Stimulated activated naive B cell treated with anti-CD40 and anti-IgM and Interleukin-4, amounts not matched to agents 10 μg/mL and 1 μg/mL and 100 μg/mL, for 72 hours (primary cell): ENCODE measurements around the gene DPH7.
A peak's percentile ranks its signal among the peaks of the same experiment; 100 is the strongest.
"Not testable (repeated sequence)": the region's sequence is repeated elsewhere in the genome, so short reads cannot be mapped to it uniquely, and the experiment has no call there.

Experiments
- ATAC-seq, 2 donors: fragments of 150-1000 bp; cut with Tn5 transposase; replicated peaks; 2 replicates each; pipeline ENCODE4 v1.10.0; 2021; ENCODE audit warnings: moderate library complexity in 1 of 2
- DNase-seq: peaks from one replicate; pipeline ENCODE4 v3.0.0; 2021
- H3K27ac Mint-ChIP-seq: one replicate; pipeline ENCODE4 v1.8.0; 2022; ENCODE audit warnings: mild to moderate bottlenecking, mixed read lengths
- H3K27me3 Mint-ChIP-seq, 2 donors: one replicate each; pipeline ENCODE4 v1.8.0; 2022; ENCODE audit warnings: mixed read lengths in 2 of 2
- H3K36me3 Mint-ChIP-seq, 2 donors: one replicate each; pipeline ENCODE4 v1.8.0; 2022; ENCODE audit warnings: mixed read lengths in 2 of 2, mild to moderate bottlenecking in 1 of 2
- H3K4me1 Mint-ChIP-seq, 2 donors: one replicate each; pipeline ENCODE4 v1.8.0; 2022; ENCODE audit warnings: mixed read lengths in 2 of 2, mild to moderate bottlenecking in 1 of 2
- H3K4me3 Mint-ChIP-seq, 2 donors: one replicate each; pipeline ENCODE4 v1.8.0; 2022; ENCODE audit warnings: mild to moderate bottlenecking in 2 of 2, mixed read lengths in 2 of 2, moderate library complexity in 1 of 2
- H3K9me3 Mint-ChIP-seq, 2 donors: one replicate each; pipeline ENCODE4 v1.8.0; 2022; ENCODE audit warnings: mixed read lengths in 2 of 2, mild to moderate bottlenecking in 1 of 2

Gene DPH7

DNA sequence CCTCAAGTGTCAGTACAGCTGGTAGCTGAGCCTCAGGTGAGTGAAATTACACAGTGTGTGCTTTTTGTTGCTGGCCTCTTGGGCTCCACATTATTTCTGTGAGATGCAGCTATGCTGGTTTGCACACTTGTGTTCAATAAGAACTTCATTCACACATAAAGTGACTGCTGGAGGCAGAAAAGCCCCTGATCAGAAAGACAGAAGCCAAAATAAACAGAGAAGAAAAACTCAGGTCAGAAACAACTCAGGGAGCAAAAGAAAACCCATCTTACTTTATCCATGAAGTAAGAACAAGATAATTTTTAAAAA lies 43.7 kb downstream of the DPH7 start:
- peaks cover 30 to 49% of the 10 kb centered on the region in 2 donors for H3K4me1 Mint-ChIP-seq
- no peak for DNase-seq
- peak overlapping the region; percentile 83 for H3K27ac Mint-ChIP-seq
- H3K36me3 Mint-ChIP-seq: peaks cover 15 to 35% of the 10 kb centered on the region in 2 donors
- ATAC-seq: no peak
- H3K9me3 Mint-ChIP-seq: peaks cover 9 to 11% of the 10 kb centered on the region in 2 donors
- no peaks in the 10 kb centered on the region for H3K27me3 Mint-ChIP-seq
- no peak overlapping the region for H3K4me3 Mint-ChIP-seq

DNA sequence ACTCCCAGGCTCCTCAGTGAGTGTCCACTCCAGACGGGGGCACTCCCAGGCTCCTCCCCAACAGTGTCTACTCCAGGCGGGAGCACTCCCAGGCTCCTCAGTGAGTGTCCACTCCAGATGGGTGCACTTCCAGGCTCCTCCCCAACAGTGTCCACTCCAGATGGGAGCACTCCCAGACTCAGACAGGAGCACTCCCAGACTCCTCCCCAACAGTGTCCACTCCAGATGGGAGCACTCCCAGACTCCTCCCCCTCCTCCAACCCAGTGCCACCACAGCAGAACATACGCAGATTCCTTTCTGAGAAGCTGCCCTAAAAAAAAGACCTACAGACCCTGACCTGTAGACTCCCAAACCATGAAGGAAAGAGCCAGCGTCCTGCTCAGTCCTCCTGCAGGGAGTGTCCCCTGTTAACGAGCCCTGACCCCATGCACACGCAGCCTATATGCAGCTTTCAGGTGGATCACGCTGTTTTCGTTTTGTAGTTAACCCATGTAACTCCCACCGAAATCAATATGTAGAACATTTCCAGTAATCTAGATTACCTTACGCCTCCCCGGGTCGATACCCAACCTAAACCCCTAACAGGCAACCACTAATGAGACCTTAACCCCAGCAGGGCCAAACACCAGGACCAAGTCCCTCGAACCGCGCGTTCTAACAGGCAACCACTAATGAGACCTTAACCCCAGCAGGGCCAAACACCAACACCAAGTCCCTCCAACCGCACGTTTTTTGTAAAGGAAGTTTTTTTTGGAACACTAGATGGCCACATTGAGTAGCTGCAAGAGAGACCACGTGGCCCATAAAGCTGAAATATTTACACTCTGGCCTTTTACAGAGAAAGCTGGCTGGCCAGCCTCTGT lies 44.2 kb downstream of the DPH7 start:
- peaks cover 30 to 49% of the 10 kb centered on the region in 2 donors for H3K4me1 Mint-ChIP-seq
- ATAC-seq (peak; percentile 76 to 85), DNase-seq (no peak)
- H3K27ac Mint-ChIP-seq: peak overlapping the region; percentile 83
- peaks cover 15 to 35% of the 10 kb centered on the region in 2 donors for H3K36me3 Mint-ChIP-seq
- peak overlapping the region in 1 of 2 donors; percentile 3 for H3K4me3 Mint-ChIP-seq
- H3K9me3 Mint-ChIP-seq: peaks cover 9 to 11% of the 10 kb centered on the region in 2 donors
- no peaks in the 10 kb centered on the region for H3K27me3 Mint-ChIP-seq

GRCh38 chr9:137532891-137533468 lies 45.7 kb downstream of the DPH7 start:
- not testable (repeated sequence) for ATAC-seq, DNase-seq, H3K27ac Mint-ChIP-seq, H3K27me3 Mint-ChIP-seq, H3K4me3 Mint-ChIP-seq
- Mint-ChIP-seq H3K4me1 (peaks cover 30 to 49% of the 10 kb centered on the region in 2 donors), H3K36me3 (peaks cover 15 to 35% of the 10 kb centered on the region in 2 donors), H3K9me3 (peaks cover 9 to 11% of the 10 kb centered on the region in 2 donors)

GRCh38 chr9:137531099-137531765 lies 47.5 kb downstream of the DPH7 start:
- H3K9me3 Mint-ChIP-seq: peaks cover 6 to 7% of the 10 kb centered on the region in 2 donors
- no peak for DNase-seq
- peak overlapping the region in 1 of 2 donors; percentile 25 for H3K4me3 Mint-ChIP-seq
- peak overlapping the region; percentile 31 for H3K27ac Mint-ChIP-seq
- ATAC-seq: peak in 1 of 2 donors; percentile 34
- peaks cover 23 to 35% of the 10 kb centered on the region in 2 donors for H3K4me1 Mint-ChIP-seq
- H3K27me3 Mint-ChIP-seq: no peaks in the 10 kb centered on the region
- H3K36me3 Mint-ChIP-seq: peaks cover 10 to 24% of the 10 kb centered on the region in 2 donors

DNA sequence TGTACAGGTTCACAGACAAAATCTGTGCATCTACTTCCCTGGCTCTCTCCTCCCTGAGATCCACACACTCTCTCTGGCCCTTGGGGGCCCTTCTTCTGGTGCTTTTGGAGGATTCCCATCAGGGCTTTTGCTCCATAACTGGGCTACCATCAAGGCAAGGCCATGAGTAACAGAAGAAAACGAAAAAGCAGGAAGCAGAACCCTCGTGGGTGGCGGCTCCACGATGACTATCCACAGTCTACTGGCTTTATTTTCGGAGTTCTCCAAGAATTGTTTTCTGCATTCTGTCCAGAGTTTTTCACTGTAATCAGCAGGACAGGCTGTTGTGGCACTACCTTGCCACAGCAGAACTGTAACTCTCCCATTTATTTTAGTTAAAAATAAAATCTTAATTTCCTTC lies 48.4 kb downstream of the DPH7 start:
- Mint-ChIP-seq H3K4me3 (no peak overlapping the region), H3K36me3 (peaks cover 8 to 22% of the 10 kb centered on the region in 2 donors), H3K4me1 (peaks cover 21 to 34% of the 10 kb centered on the region in 2 donors), H3K9me3 (peaks cover 3 to 4% of the 10 kb centered on the region in 2 donors), H3K27me3 (no peaks in the 10 kb centered on the region), H3K27ac (no peak overlapping the region)
- no peak for ATAC-seq
- no peak for DNase-seq

GRCh38 chr9:137524981-137525317 lies 53.8 kb downstream of the DPH7 start:
- Mint-ChIP-seq H3K27ac (peak overlapping the region; percentile 80), H3K4me3 (peak overlapping the region in 1 of 2 donors; percentile 46), H3K27me3 (no peaks in the 10 kb centered on the region), H3K36me3 (peaks cover 3 to 8% of the 10 kb centered on the region in 2 donors), H3K9me3 (no peaks in the 10 kb centered on the region), H3K4me1 (peaks cover 4 to 8% of the 10 kb centered on the region in 2 donors)
- DNase-seq (no peak), ATAC-seq (no peak)

- Mint-ChIP-seq H3K36me3 (peaks cover 3 to 8% of the 10 kb centered on the region in 2 donors), H3K9me3 (no peaks in the 10 kb centered on the region), H3K4me1 (peaks cover 4 to 8% of the 10 kb centered on the region in 2 donors), H3K27ac (no peak overlapping the region), H3K27me3 (no peaks in the 10 kb centered on the region), H3K4me3 (no peak overlapping the region)
- ATAC-seq: no peak
- no peak for DNase-seq
Observed at GRCh38 chr9:137524161-137524980, 54.4 kb downstream of the DPH7 start.

DNA sequence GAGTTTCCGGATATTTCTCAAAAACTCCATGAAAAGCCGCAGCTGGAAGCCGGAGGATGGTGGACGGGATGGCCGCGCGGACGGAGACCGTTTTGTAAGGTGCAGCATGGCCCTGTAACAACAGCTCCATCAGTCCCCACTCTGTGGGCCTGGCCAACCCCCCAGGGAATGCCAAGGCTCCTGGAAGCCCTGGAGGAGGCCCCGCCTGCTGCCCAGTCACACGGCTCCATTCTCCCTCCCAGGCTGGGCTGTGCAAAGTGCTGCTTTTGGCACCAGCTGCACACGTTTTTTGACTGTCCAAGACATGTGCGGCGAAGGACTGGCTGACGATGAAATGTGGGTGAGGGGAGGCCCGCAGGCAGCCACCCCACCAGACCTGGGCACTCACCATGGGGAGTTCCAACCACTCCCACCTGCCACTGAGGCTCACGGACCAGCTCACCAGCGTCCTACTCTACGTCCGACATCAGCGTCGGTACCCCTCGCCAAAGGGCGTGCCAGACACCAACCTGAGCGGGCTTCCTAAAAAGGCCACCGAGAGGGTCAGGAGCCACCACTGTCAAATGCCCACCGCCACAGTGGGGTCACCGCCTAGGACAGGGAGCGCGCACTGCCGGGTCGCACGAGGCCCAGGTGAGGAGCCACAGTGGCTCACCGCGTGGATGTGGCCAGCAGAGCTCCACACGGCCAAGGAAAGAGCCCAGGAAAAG lies 55.8 kb downstream of the DPH7 start:
- H3K27me3 Mint-ChIP-seq: no peaks in the 10 kb centered on the region
- no peaks in the 10 kb centered on the region for H3K9me3 Mint-ChIP-seq
- H3K36me3 Mint-ChIP-seq: peaks cover 3 to 8% of the 10 kb centered on the region in 2 donors
- H3K4me1 Mint-ChIP-seq: peaks cover 4 to 8% of the 10 kb centered on the region in 2 donors
- no peak overlapping the region for H3K4me3 Mint-ChIP-seq
- H3K27ac Mint-ChIP-seq: no peak overlapping the region
- DNase-seq: no peak
- ATAC-seq: no peak

- no peak overlapping the region for H3K27ac Mint-ChIP-seq
- no peaks in the 10 kb centered on the region for H3K9me3 Mint-ChIP-seq
- ATAC-seq (no peak), DNase-seq (no peak)
- peaks cover 4 to 8% of the 10 kb centered on the region in 2 donors for H3K4me1 Mint-ChIP-seq
- H3K27me3 Mint-ChIP-seq: no peaks in the 10 kb centered on the region
- H3K4me3 Mint-ChIP-seq: no peak overlapping the region
- peaks cover 3 to 8% of the 10 kb centered on the region in 2 donors for H3K36me3 Mint-ChIP-seq
Observed at GRCh38 chr9:137521405-137521985, 57.2 kb downstream of the DPH7 start.

DNA sequence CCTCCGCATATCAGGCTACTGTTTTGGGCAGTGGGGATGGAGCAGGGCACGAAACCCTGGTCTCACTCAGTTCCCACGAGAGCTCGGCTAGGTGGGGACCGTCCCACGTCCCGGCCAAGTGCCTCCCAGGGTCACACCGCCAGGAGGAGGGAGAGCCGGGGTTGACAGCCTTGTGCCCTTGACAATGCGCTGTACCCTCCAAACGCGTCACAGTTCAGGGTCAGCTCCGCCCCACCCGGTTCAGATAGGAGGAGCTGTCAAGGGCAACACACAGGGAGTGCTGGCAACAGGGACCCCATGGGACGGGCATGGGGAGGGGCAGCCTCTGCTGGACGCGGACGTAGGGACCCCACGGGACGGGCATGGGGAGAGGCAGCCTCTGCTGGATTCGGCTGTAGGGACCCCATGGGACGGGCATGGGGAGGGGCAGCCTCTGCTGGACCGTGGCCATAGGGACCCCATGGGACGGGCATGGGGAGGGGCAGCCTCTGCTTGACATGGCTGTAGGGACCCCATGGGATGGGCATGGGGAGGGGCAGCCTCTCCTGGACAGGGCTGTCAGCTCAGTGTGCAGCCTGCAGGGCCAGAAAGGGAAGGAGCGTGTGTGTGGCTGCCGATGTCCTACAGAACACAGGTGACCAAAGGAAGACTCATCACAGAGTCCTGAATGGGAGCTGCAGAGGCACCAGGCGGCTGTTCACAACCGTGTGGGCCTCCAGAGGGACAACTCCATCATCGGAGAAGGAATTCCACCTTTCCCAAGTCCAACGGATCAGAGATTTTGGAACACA lies 57.9 kb downstream of the DPH7 start:
- Mint-ChIP-seq H3K9me3 (no peaks in the 10 kb centered on the region), H3K4me3 (no peak overlapping the region), H3K4me1 (peaks cover 4 to 8% of the 10 kb centered on the region in 2 donors), H3K27ac (no peak overlapping the region), H3K36me3 (peaks cover 3 to 8% of the 10 kb centered on the region in 2 donors), H3K27me3 (no peaks in the 10 kb centered on the region)
- no peak for ATAC-seq
- no peak for DNase-seq

DNA sequence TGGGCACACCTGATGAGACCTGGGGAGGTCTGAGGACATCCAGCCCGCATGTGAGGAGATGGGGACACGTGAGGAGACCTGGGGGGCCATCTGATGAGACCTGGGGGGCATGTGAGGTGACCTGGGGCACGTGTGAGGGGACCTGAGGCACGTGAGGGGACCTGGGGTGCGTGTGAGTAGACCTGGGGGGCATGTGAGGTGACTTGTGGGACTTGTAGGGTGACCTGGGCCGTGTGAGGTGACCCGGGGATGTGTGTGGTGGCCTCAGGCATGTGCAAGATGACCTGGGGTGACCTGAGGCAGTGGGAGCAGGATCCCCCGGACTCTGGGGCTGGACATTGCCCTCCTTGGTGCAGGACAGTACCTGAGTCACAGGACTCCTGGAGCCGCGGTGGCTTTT lies 59.2 kb downstream of the DPH7 start:
- Mint-ChIP-seq H3K27ac (no peak overlapping the region), H3K4me1 (no peaks in the 10 kb centered on the region), H3K9me3 (no peaks in the 10 kb centered on the region), H3K36me3 (peaks cover 3 to 8% of the 10 kb centered on the region in 2 donors), H3K4me3 (no peak overlapping the region), H3K27me3 (no peaks in the 10 kb centered on the region)
- DNase-seq (no peak), ATAC-seq (no peak)

DNA sequence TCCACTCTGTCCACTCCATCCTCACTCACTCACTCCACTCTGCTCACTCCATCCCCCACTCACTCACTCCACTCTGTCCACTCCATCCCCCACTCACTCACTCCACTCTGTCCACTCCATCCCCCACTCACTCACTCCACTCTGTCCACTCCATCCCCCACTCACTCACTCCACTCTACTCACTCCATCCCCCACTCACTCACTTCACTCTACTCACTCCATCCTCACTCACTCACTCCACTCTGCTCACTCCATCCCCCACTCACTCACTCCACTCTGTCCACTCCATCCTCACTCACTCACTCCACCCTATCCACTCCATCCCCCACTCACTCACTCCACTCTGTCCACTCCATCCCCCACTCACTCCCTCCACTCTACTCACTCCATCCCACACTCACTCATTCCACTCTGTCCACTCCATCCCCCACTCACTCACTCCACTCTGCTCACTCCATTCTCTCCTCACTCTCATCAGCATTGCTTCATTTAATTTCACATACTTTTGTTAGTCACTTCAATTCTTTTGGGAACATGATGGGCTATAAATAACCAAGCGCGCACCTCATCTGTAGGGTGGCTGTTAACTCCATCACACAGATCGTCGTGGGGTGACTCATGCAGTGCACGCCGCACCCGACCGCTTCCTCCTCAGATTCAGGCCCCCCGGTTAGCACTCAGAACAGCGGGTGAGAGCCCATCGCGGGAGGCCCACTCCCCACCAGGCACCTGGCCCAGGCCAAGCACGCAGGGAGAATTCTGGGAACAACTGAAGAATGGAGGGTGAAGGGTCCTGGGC lies 59.9 kb downstream of the DPH7 start:
- ATAC-seq, H3K4me1 Mint-ChIP-seq, DNase-seq, H3K4me3 Mint-ChIP-seq, H3K27ac Mint-ChIP-seq, H3K27me3 Mint-ChIP-seq, H3K9me3 Mint-ChIP-seq, H3K36me3 Mint-ChIP-seq: not testable (repeated sequence)
